H54 (cell line): ENCODE results near the gene MPZL2.

Source experiments
- DNase-seq: peaks from one replicate; pipeline ENCODE4 v3.0.0; 2011; ENCODE audit warnings: low spot score, mixed read lengths; ENCODE audit not compliant: insufficient read length
- FAIRE-seq: peaks from 3 replicates; lab custom pipeline; 2011; peaks lifted over from hg19 to GRCh38; lab: Jason Lieb, UNC
- POLR2A ChIP-seq: IDR thresholded peaks from 2 replicates; pipeline ENCODE4 v1.6.1; 2011; ENCODE audit warnings: low read depth, mild to moderate bottlenecking, low read length

MPZL2 gene

GRCh38 chr11:118227865-118228785 is 36.0 kb downstream of the MPZL2 start:
- no peak for FAIRE-seq
- no peak for DNase-seq
- TF ChIP-seq POLR2A, result no peak

- DNase-seq (no peak), FAIRE-seq (no peak)
These were observed 37.3 kb downstream of the MPZL2 start for GRCh38 chr11:118226781-118227180.

GRCh38 chr11:118226296-118226695 is 37.8 kb downstream of the MPZL2 start:
- TF ChIP-seq POLR2A, result no peak
- no peak for DNase-seq
- no peak for FAIRE-seq

More at GRCh38 chr11:118226781-118227180, 37.3 kb downstream of the MPZL2 start:
- no peak for TF ChIP-seq POLR2A

GRCh38 chr11:118224511-118225188 is 39.4 kb downstream of the MPZL2 start, which contains the start of gene JAML:
Gene JAML, minus strand, starts transcription at chr11:118225011. Its CDS starts 10,145 bp downstream, at chr11:118214866.
- no peak for FAIRE-seq
- TF ChIP-seq POLR2A, result no peak
- no peak for DNase-seq

GRCh38 chr11:118223992-118224391 is 40.1 kb downstream of the MPZL2 start:
- no peak for FAIRE-seq
- TF ChIP-seq POLR2A, result no peak

GRCh38 chr11:118223570-118223969 is 40.5 kb downstream of the MPZL2 start:
- no peak for FAIRE-seq
- DNase-seq, result no peak
- TF ChIP-seq POLR2A, result no peak

More at GRCh38 chr11:118223992-118224391, 40.1 kb downstream of the MPZL2 start:
- no peak for DNase-seq

- TF ChIP-seq POLR2A, result no peak
- DNase-seq, result no peak
- no peak for FAIRE-seq
These were observed 41.7 kb downstream of the MPZL2 start for GRCh38 chr11:118222437-118222836.

- TF ChIP-seq POLR2A, result no peak
- FAIRE-seq (no peak), DNase-seq (no peak)
These were observed 42.7 kb downstream of the MPZL2 start for GRCh38 chr11:118221419-118221818.

- no peak for DNase-seq
- TF ChIP-seq POLR2A, result no peak
- FAIRE-seq, result no peak
These were observed 44.4 kb downstream of the MPZL2 start for GRCh38 chr11:118219732-118220131.

GRCh38 chr11:118219244-118219643 is 44.9 kb downstream of the MPZL2 start:
- no peak for FAIRE-seq
- no peak for DNase-seq
- TF ChIP-seq POLR2A, result no peak

GRCh38 chr11:118217575-118217974 is 46.5 kb downstream of the MPZL2 start:
- TF ChIP-seq POLR2A, result no peak
- DNase-seq (no peak), FAIRE-seq (no peak)

- FAIRE-seq (no peak), DNase-seq (no peak)
- TF ChIP-seq POLR2A, result no peak
These were observed 47.2 kb downstream of the MPZL2 start for GRCh38 chr11:118216621-118217481.

- no peak for FAIRE-seq
- no peak for DNase-seq
- no peak for TF ChIP-seq POLR2A
These were observed 48.3 kb downstream of the MPZL2 start for GRCh38 chr11:118215765-118216164.

GRCh38 chr11:118215262-118215661 is 48.8 kb downstream of the MPZL2 start:
- DNase-seq (no peak), FAIRE-seq (no peak)
- TF ChIP-seq POLR2A, result no peak
